IPS DF 4.7 (cell line): Measurements from ENCODE around the gene SRPRA.
"Not testable (repeated sequence)": the region's sequence is repeated elsewhere in the genome, so short reads cannot be mapped to it uniquely, and the experiment has no call there.

Source experiments
- DNase-seq: peaks from one replicate; pipeline ENCODE4 v3.0.0-alpha.2; 2013; ENCODE audit warnings: low spot score; ENCODE audit errors: extremely low read depth

The SRPRA gene

GRCh38 chr11:126268708-126269579, at the start of gene SRPRA, which contains the start of gene FOXRED1:
SRPRA (minus strand) TSS chr11:126268895; CDS start chr11:126268804, 91 bp downstream.
FOXRED1 (plus strand) TSS chr11:126269154; CDS start chr11:126269207, 53 bp downstream.
- DNase-seq, result peak; percentile 90

DNA sequence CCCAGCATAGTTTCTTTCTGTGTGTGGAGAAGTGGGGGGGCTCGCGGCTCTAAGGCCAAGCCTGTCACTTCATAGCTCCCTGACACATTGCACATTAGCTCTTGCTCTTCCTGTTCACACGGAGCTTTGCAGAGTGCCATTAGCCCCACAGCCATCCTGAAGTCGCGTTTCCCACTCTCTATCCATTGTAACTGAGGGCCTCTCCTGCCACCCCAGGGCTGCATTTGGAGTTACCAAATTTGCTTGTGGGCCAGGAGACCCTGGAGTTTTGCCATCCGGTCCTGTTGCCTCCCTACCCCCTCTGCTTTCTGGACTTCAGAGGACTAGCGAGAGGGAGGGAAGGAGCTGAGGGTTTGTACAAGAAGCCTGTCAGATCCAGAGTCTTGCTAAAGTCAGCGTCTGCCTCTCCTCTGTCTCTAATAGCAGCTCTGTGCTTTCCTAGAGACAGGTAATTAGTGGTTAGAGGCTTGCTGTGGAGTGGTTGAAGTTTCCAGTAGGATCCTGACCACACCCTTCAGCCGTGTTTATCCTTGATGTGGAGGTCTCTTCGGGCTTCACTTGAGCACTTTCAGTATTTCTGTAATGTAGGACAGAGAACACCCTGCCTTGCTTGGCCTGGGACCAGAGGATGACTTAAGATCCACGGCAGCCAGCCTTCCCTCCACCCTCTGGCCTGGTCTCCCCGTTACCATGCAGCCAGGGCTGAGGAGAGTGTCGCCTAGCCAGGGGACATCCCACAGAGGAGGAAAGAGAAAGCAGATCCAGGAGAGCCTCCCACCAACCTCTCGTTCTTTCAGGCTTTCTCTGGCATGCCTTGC, 49.3 kb upstream of the SRPRA start:
- DNase-seq, result no peak

DNA sequence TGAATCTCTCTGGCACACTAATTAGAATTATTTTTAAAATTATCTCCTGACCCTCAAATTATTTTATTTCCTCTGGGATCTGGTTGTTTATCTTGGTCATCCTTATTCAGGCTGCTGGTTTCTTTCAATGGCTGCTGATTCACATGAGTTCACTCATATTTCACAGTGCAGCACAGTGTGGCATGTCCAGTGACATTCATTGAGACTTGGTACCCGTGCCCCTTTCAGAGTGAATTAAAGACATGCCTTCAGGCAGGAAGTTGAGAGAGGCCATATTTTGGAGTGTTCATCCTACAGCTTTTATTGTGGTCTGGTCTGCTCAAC, 48.7 kb upstream of the SRPRA start:
- no peak for DNase-seq

- DNase-seq, result no peak
Observed at GRCh38 chr11:126313826-126314225, 45.1 kb upstream of the SRPRA start.

DNA sequence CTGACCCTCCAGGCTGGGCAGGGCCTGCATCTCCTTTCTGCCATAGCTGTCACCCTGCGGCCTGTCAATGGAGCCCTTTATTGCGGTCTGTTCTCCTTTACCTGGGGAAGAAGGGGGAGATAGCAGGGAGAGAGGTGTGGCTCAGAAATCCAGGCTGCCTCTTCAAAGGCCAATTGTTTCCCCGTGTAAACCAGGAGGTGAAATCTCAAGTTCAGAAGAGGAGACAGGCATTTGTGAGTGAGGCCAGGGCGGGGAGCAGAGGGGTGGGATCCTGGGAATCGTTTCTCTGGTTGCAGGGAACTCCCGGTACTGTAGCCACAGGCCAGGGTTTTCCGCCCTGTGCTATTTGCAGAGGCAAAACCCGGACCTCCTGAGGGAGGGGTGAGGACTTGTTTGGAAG, 44.3 kb upstream of the SRPRA start:
- DNase-seq, result no peak

DNA sequence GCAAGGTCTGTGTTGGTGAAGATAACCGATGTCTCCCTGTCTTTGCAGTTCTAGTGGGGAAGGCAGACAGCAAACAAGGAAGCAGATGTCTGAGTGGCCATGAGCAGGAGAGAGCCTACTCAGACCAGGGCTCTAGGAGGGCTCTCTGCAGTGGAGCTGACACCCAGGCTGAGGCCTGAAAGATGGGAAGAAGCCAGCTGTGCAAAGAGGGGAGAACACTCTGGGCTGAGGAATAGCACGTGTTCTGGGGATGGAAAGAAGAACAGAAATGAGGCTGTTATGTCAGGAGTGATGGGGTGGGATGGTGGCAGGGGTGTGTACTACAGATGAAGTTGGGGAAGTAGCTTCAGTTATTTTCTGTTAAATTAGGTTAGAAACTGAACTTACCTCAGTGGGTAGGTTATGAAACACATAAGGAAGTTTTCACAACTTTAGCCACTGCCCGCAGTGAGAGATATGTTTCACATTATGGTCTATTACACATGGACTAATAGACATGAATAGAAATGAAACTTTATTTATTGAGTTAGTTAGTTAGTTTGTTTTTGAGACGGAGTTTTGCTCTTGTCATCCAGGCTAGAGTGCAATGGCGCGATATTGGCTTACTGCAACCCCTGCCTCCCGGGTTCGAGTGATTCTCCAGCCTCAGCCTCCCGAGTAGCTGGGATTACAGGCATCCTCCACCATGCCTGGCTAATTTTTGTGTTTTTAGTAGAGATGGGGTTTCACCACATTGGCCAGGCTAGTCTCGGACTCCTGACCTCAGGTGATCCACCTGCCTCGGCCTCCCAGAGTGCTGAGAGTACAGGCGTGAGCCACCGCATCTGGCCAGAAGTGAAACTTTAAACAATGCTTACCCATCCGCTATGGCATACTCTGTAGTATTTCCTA, 43.0 kb upstream of the SRPRA start:
- no peak for DNase-seq

DNA sequence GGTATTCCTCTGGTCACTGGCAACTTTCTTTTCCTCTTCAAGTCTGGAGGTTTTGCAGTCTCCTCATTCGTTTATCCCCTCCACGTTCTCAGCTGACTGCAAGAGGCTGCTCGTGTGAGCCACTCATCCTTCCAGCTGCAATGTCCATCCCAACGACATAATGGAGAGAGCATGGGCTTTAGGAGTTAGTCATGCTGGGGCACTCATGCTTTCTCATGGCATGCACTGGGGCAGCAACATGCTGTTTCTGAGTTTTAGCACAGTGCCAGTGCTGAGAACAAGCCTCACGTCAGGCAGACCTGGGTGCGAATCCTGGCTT, 42.3 kb upstream of the SRPRA start:
- DNase-seq, result no peak

- peak; percentile 56 for DNase-seq
Observed at GRCh38 chr11:126310200-126310991, 41.7 kb upstream of the SRPRA start.

- DNase-seq, result not testable (repeated sequence)
Observed at GRCh38 chr11:126308771-126309170, 40.1 kb upstream of the SRPRA start.

GRCh38 chr11:126308271-126308671, 39.6 kb upstream of the SRPRA start:
- DNase-seq, result no peak

DNA sequence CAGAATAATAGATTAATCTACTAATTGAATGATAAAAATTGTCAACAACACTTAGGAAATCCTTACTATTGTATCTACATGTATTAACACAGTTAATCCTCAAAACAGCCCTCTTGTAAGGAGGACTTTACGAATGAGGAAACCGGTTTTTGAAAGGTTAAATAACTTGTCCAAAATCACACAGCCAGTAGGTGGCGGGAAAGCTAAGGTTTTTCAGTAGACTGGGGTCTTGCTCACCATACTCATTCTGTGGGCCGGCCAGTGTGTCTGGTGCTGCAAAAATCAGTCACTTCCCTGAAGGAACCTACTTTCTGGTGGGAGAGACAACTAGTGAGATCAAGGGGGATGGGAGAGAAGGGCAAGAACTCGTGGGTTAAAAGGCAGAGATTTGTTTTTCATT, 39.0 kb upstream of the SRPRA start:
- DNase-seq, result no peak

DNA sequence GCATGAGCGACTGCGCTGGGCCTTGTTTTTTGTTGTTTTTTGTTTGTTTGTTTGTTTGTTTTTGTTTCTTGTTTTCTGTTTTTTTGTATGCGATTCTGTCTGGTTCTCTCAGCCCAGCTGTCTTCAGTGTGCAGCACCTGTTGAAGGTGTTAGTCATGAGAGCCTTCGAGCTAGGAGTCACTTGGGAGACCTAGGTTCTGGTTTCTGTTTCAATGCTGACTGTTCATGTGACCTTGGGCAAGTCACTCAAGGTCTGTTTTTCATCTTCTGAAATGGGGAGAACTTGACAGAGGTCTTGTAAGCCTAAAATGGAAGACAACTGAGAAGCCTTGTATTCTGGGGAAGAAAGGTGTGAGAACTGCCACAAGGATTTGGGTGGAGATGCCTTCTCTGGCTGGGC, 37.0 kb upstream of the SRPRA start:
- DNase-seq, result no peak

DNA sequence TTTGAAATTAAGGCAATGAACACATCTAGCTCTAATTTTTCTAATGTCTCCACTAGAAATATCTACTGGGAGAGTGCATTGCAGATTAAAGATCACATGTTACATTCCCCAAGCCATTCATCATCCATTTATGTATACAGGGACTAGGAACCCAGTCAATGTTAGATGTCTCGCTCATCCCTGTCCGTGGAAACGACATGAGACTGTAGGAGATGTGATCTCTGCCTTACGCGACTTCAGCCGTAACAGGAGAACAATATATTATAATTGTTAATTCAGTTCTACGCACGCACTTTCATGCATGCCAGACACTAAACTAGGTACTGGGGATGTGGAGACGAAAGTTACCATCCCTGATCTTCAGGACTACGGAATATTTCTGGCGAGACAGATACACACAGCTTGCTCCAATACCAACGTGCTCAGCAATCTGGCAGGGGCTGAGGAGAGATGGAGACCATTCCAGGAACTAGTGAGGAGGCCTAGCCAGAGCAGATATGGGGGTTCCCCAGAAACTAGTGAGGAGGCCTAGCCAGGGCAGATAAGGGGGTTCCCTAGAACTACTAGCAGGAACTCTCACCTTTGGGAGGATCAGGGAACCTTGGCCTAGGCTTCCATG, 35.9 kb upstream of the SRPRA start:
- no peak for DNase-seq

- no peak for DNase-seq
Observed at GRCh38 chr11:126303623-126304456, 35.1 kb upstream of the SRPRA start, which contains the start of gene DCPS. DCPS (plus strand) TSS chr11:126304060; CDS start chr11:126304081, 21 bp downstream.

- DNase-seq, result no peak
Observed at GRCh38 chr11:126297004-126297403, 28.3 kb upstream of the SRPRA start.

GRCh38 chr11:126293726-126294125, 25.0 kb upstream of the SRPRA start:
- DNase-seq, result no peak

DNA sequence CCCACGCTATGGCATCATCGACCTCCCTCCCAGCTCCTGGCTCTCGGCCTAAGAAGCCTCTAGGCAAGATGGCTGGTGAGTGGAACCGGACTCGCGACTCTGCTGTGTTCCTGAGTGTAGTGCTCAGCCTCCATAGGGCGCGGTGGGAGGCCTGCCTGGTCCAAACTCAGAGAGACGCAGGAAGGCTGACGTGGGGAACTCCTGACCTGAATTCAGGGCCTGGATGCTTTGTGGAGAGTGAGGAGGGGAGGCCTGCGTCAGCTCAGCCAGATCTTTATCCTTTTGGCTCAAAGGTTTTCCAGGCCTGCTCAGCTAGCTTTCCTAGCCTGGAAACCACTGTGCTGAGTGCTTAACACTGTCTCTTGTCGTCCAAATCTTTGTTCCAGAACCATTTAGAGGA, 22.2 kb upstream of the SRPRA start:
- no peak for DNase-seq

DNA sequence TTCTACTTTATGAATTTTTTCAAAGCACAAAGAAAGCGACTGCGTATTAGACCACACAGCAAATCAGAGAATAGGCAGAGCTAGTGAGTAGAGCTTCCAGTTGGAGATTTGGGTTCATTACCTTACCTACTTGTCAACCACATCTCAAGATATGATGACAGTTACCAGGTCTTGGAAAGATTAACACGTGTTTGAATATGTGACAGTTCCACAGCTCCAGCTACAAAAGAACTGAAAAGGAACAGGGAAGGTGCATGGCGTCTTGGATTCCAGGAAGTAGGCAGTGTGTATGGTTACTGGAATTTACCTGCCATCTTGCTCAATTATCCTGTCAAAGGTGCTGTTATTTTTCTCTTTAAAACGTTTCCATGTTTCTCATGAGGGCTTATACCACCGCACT, 19.5 kb upstream of the SRPRA start:
- DNase-seq, result no peak

DNA sequence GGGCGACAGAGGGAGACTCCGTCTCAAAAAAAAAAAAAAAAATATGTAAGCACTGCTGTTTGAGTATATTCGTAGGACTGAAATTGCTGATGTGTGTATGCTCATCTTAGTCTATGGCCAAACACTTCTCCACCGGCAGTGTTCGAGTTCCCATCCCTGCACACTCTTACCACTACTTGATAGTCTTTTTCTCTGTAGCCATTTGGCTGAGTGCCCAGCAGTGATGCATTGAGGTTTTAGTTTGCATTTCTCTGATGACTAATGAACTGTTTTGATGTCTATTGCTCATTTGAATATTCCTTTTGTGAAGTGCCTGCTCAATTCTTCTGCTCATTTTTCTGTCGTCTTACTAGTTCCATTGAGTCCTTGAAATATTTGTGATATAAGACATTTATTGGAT, 16.1 kb upstream of the SRPRA start:
- no peak for DNase-seq
